Ramos (cell line): Measurements from ENCODE around the gene SLC2A14.
"Not testable (repeated sequence)": the region's sequence is repeated elsewhere in the genome, so short reads cannot be mapped to it uniquely, and the experiment has no call there.

Experiments used
- in situ Hi-C: fragments of 300-500 bp; cut with MboI; formaldehyde crosslinking; loops from one replicate; pipeline ENCODE4 v1.14.3; 2022; ENCODE audit warnings: low sequenced_read_pairs; ENCODE audit not compliant: unreplicated experiment

Gene SLC2A14

GRCh38 chr12:7783433-7783832 lies 89.3 kb downstream of the SLC2A14 start:
- in situ Hi-C loops: not testable (repeated sequence)

DNA sequence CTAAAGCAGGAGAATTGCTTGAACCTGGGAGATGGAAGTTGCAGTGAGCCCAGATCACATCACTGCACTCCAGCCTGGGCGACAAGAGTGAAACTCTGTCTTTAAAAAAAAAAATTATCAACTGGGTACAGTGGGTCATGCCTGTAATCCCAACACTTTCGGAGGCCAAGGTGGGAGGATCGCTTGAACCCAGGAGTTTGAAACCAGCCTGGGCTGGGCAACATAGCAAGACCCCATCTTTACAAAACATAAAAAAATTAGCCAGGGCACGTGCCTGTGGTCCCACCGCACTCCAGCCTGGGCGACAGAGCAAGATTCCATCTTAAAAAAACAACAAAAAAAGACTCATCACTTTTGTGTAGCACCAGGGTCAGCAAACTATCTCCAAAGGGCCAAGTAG lies 90.7 kb downstream of the SLC2A14 start:
- in situ Hi-C loops: no loop called here

GRCh38 chr12:7781274-7781673 lies 91.4 kb downstream of the SLC2A14 start:
- in situ Hi-C loops: no loop called here

DNA sequence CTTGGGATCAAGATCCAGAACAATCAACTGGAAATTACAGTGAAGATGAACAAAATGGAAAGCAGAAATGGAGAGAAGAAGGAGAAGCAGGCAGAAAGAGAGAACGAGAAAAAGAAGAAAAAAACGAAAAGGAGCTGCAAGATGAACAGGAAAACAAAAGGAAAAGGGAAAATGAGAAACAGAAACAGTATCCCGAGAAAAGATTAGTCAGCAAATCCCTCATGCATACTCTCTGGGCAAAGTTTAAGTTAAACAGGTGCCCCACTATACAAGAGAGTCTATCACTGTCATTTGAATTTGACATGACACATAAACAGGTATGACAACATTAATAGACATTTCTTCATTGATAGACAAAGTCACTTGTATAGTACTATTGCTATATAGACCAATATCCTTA lies 102.7 kb downstream of the SLC2A14 start:
- in situ Hi-C loops: no loop called here
